A549 (cell line): ENCODE data around the gene SKAP1.

Experiments
- CBX8 ChIP-seq: fragments of 200-600 bp; sonication (generic); IDR thresholded peaks from 2 replicates; pipeline ENCODE4 v1.6.1; 2016
- RAD21 ChIP-seq, 2 experiments: fragments of >200 bp in 1 of 2; sonication (Bioruptor Twin) in 1 of 2; formaldehyde crosslinking in 1 of 2; IDR thresholded peaks in 1 of 2; conservative IDR thresholded peaks in 1 of 2; 2 replicates in 1 of 2; 3 replicates in 1 of 2; pipeline ENCODE4 v1.6.1; 2012 to 2018; ENCODE audit warnings: inconsistent platforms in 1 of 2
- TF ChIP-seq, protein P1 (sequence below): fragments of >200 bp; sonication (Bioruptor Twin); formaldehyde crosslinking; IDR thresholded peaks from 2 replicates; pipeline ENCODE4 v1.6.1; 2016

- no peak for TF ChIP-seq RAD21 (conservative IDR thresholded peaks at IDR 0.05 in 1 of 2, IDR thresholded peaks at IDR 0.05 in 1 of 2)
- TF ChIP-seq, protein P1, sequence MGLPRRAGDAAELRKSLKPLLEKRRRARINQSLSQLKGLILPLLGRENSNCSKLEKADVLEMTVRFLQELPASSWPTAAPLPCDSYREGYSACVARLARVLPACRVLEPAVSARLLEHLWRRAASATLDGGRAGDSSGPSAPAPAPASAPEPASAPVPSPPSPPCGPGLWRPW, result no peak
- TF ChIP-seq CBX8, result no peak
Observed at GRCh38 chr17:48207776-48208544, 222.1 kb downstream of the SKAP1 start.
